Measurements from ENCODE around the gene PNPLA6.
"Not testable (repeated sequence)": the region's sequence is repeated elsewhere in the genome, so short reads cannot be mapped to it uniquely, and the experiment has no call there.

DNA sequence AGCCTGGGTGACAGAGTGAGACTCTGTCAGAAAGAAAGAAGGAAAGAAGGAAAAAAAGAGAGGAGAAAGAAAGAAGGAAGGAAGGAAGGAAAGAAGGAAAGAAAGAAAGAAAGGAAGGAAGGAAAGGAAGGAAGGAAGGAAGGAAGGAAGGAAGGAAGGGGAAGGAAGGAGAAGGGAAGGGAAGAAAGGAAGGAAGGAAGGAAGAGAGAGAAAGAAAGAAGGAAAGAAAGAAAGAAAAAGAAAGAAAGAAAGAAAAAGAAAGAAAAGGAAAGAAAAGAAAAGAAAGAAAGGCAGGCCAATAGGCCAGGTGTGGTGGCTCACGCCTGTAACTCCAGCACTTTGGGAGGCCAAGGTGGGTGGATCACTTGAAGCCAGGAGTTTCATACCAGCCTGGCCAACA is 41.9 kb downstream of the PNPLA6 start:
- TF ChIP-seq, protein P1, sequence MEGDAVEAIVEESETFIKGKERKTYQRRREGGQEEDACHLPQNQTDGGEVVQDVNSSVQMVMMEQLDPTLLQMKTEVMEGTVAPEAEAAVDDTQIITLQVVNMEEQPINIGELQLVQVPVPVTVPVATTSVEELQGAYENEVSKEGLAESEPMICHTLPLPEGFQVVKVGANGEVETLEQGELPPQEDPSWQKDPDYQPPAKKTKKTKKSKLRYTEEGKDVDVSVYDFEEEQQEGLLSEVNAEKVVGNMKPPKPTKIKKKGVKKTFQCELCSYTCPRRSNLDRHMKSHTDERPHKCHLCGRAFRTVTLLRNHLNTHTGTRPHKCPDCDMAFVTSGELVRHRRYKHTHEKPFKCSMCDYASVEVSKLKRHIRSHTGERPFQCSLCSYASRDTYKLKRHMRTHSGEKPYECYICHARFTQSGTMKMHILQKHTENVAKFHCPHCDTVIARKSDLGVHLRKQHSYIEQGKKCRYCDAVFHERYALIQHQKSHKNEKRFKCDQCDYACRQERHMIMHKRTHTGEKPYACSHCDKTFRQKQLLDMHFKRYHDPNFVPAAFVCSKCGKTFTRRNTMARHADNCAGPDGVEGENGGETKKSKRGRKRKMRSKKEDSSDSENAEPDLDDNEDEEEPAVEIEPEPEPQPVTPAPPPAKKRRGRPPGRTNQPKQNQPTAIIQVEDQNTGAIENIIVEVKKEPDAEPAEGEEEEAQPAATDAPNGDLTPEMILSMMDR (conservative IDR thresholded peaks at IDR 0.05; ENCODE audit: low read depth in 2 of 2): not testable (repeated sequence)
- TF ChIP-seq EZH2phosphoT487 (IDR thresholded peaks at IDR 0.05; ENCODE audit: unreplicated experiment): not testable (repeated sequence)
